ENCODE measurements around the gene EEF1AKMT3. TPM values are rescaled to one million over a fixed set of nuclear protein-coding genes. Genes with fewer than 3 reads are reported as not detected.

The EEF1AKMT3 gene
- total RNA-seq, 1 experiment from 2014 or later: 5.0 TPM

DNA sequence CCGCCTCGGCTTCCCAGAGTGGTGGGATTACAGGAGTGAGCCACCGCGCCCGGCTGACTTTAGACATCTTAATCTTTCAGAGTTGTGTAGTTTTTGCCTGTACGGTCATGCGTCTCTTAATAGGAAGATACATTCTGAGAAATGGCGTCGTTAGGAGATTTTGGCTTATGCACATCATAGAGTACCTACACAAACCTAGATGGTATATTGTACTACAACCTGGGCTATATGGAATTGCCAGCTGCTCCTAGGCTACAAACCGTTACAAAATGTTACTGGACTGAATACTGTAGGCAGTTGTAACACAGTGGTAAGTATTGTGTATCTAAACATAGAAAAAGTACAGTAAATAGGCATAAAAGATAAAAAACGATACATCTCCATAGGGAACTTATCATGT lies 11.4 kb downstream of the EEF1AKMT3 start:
- no peaks in the 10 kb centered on the region for H3K27me3 ChIP-seq (ENCODE audit: insufficient read depth, low read length)
- H3K36me3 ChIP-seq (ENCODE audit: control insufficient read depth in 1 of 2, insufficient read depth in 2 of 2, low read length in 2 of 2): peaks cover 21 to 28% of the 10 kb centered on the region in 2 experiments; a peak in 3 of 4 replicates
- H3K9me3 ChIP-seq (ENCODE audit: control insufficient read depth in 1 of 2, insufficient read depth in 1 of 2, low read depth in 1 of 2, low read length in 2 of 2): no peaks in the 10 kb centered on the region
- no peak overlapping the region for H3K27ac ChIP-seq (ENCODE audit: low read depth, low read length)
- ChIA-PET RAD21 (ENCODE audit: low non-redundant PET in 1 of 2, low total read pairs in 2 of 2, uncharacterized antibody in 2 of 2, unreplicated experiment in 2 of 2) (no interaction called here), POLR2A (interaction anchor here (1.2 kb wide), 1 partner anchor 12 kb away, joined by 6 read pairs; the partner anchor contains the start of genes EEF1AKMT3 and METTL1), CTCF (no interaction called here)
- H3K4me3 ChIP-seq (replicated peaks in 1 of 2; ENCODE audit: low read depth in 1 of 2, low read length in 2 of 2): peak overlapping the region; percentile 98 to 100; a peak in 3 of 4 replicates
- H3K79me2 ChIP-seq (ENCODE audit: insufficient read depth, low read length): peaks cover 47% of the 10 kb centered on the region
- peaks cover 6 to 10% of the 10 kb centered on the region in 2 experiments for H3K4me1 ChIP-seq (ENCODE audit: control insufficient read depth in 1 of 2, insufficient read depth in 2 of 2, low read length in 2 of 2)
- H3K9ac ChIP-seq (ENCODE audit: low read length): no peak overlapping the region
- H4K20me1 ChIP-seq (ENCODE audit: insufficient read depth): no peaks in the 10 kb centered on the region
- no peaks in the 10 kb centered on the region for H3K9me2 ChIP-seq (ENCODE audit: insufficient read depth)
- DNase-seq (ENCODE audit: low read depth, low spot score) (no peak), ATAC-seq (no peak)
- intact Hi-C loops (cut with micrococcal nuclease): no loop called here
- no peak for TF ChIP-seq JUND (IDR thresholded peaks at IDR 0.05)
- no peak for TF ChIP-seq RAD21 (IDR thresholded peaks at IDR 0.05; ENCODE audit: low read depth)
- no peak for TF ChIP-seq ELF1 (IDR thresholded peaks at IDR 0.05; ENCODE audit: borderline replicate concordance, low read depth)
- TF ChIP-seq, protein P1, sequence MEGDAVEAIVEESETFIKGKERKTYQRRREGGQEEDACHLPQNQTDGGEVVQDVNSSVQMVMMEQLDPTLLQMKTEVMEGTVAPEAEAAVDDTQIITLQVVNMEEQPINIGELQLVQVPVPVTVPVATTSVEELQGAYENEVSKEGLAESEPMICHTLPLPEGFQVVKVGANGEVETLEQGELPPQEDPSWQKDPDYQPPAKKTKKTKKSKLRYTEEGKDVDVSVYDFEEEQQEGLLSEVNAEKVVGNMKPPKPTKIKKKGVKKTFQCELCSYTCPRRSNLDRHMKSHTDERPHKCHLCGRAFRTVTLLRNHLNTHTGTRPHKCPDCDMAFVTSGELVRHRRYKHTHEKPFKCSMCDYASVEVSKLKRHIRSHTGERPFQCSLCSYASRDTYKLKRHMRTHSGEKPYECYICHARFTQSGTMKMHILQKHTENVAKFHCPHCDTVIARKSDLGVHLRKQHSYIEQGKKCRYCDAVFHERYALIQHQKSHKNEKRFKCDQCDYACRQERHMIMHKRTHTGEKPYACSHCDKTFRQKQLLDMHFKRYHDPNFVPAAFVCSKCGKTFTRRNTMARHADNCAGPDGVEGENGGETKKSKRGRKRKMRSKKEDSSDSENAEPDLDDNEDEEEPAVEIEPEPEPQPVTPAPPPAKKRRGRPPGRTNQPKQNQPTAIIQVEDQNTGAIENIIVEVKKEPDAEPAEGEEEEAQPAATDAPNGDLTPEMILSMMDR (IDR thresholded peaks at IDR 0.05 in 2 of 3, conservative IDR thresholded peaks at IDR 0.05 in 1 of 3; ENCODE audit: borderline replicate concordance in 1 of 3, insufficient read depth in 1 of 3, low read depth in 2 of 3, low read length in 2 of 3): no peak
- TF ChIP-seq EZH2phosphoT487 (IDR thresholded peaks at IDR 0.05; ENCODE audit: borderline replicate concordance): no peak
- no peak for TF ChIP-seq FOSL1 (IDR thresholded peaks at IDR 0.05; ENCODE audit: low read depth)
- no peak for TF ChIP-seq ZFX (IDR thresholded peaks at IDR 0.05)
- no peak for TF ChIP-seq SRF (IDR thresholded peaks at IDR 0.05; ENCODE audit: low read depth)
- TF ChIP-seq, protein P2, sequence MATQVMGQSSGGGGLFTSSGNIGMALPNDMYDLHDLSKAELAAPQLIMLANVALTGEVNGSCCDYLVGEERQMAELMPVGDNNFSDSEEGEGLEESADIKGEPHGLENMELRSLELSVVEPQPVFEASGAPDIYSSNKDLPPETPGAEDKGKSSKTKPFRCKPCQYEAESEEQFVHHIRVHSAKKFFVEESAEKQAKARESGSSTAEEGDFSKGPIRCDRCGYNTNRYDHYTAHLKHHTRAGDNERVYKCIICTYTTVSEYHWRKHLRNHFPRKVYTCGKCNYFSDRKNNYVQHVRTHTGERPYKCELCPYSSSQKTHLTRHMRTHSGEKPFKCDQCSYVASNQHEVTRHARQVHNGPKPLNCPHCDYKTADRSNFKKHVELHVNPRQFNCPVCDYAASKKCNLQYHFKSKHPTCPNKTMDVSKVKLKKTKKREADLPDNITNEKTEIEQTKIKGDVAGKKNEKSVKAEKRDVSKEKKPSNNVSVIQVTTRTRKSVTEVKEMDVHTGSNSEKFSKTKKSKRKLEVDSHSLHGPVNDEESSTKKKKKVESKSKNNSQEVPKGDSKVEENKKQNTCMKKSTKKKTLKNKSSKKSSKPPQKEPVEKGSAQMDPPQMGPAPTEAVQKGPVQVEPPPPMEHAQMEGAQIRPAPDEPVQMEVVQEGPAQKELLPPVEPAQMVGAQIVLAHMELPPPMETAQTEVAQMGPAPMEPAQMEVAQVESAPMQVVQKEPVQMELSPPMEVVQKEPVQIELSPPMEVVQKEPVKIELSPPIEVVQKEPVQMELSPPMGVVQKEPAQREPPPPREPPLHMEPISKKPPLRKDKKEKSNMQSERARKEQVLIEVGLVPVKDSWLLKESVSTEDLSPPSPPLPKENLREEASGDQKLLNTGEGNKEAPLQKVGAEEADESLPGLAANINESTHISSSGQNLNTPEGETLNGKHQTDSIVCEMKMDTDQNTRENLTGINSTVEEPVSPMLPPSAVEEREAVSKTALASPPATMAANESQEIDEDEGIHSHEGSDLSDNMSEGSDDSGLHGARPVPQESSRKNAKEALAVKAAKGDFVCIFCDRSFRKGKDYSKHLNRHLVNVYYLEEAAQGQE (IDR thresholded peaks at IDR 0.05; ENCODE audit: low read depth): no peak
- TF ChIP-seq YY1 (IDR thresholded peaks at IDR 0.05; ENCODE audit: extremely low read depth, insufficient replicate concordance, low read depth, low read length): no peak
- TF ChIP-seq TCF7L2 (IDR thresholded peaks at IDR 0.05; ENCODE audit: borderline replicate concordance, extremely low read depth, insufficient read depth, insufficient read length): no peak
- no peak for TF ChIP-seq MAX (IDR thresholded peaks at IDR 0.05)
- no peak for TF ChIP-seq EGR1 (IDR thresholded peaks at IDR 0.05; ENCODE audit: low read depth)
- TF ChIP-seq POLR2AphosphoS5 (IDR thresholded peaks at IDR 0.05; ENCODE audit: low read depth, low read length): no peak
- no peak for TF ChIP-seq SP1 (IDR thresholded peaks at IDR 0.05; ENCODE audit: low read depth)
- H2AFZ ChIP-seq (ENCODE audit: low read depth, low read length, poor library complexity, severe bottlenecking): no peak overlapping the region
- H3K4me2 ChIP-seq (ENCODE audit: low read length): peak overlapping the region; percentile 74
- BruUV-seq (replicated peaks): TSS peak; percentile 56

Measured in HCT116 (cell line).